Mucosa of descending colon (tissue), 3 donors: ENCODE measurements around the gene FAU. TPM values are rescaled to one million over a fixed set of nuclear protein-coding genes. Genes with fewer than 3 reads are reported as not detected.
A peak's percentile ranks its signal among the peaks of the same experiment; 100 is the strongest.

ENCODE experiments used
- ATAC-seq: fragments of 200-7000 bp; cut with Tn5 transposase; one replicate; pipeline ENCODE4 v1.9.1; 2020; ENCODE audit warnings: mild to moderate bottlenecking, moderate library complexity
- DNase-seq, 3 donors: peaks; one replicate each; pipeline ENCODE4 v3.0.0-alpha.2; 2020
- H3K36me3 ChIP-seq: fragments of 200-600 bp; one replicate; pipeline ENCODE4 v1.8.0; 2021; ENCODE audit warnings: low read depth, mild to moderate bottlenecking
- H3K4me1 ChIP-seq: fragments of 200-600 bp; one replicate; pipeline ENCODE4 v1.8.0; 2021; ENCODE audit warnings: low read depth, mild to moderate bottlenecking
- H3K4me3 ChIP-seq: fragments of 200-600 bp; one replicate; pipeline ENCODE4 v1.8.0; 2021; ENCODE audit warnings: mild to moderate bottlenecking
- H3K9me3 ChIP-seq: fragments of 200-600 bp; one replicate; pipeline ENCODE4 v1.8.0; 2021; ENCODE audit warnings: mild to moderate bottlenecking
- intact Hi-C, 2 donors: fragments of 100-400 bp; cut with DNase I in 1 of 2; cut with micrococcal nuclease in 1 of 2; formaldehyde crosslinking; loops; one replicate each; pipeline versions ENCODE4 v1.11.0 to v1.11.1; 2022; cut with DNase I, micrococcal nuclease
- total RNA-seq, 3 donors: library from RNA; stranded (reverse); fragmentation: NEBNext Ultra II Directional in 2 of 3; extraction: Animal tissue kit (Norgen Biotek cat#: 25700) in 2 of 3; gene quantifications; one replicate each; pipeline versions ENCODE4 v1.2.1 to v1.2.4, GENCODE V29; 2021 to 2023
- TF ChIP-seq, protein P1 (sequence below): fragments of 200-600 bp; IDR thresholded peaks from one replicate; pipeline ENCODE4 v1.8.0; 2022; ENCODE audit warnings: antibody characterized with exemption, mild to moderate bottlenecking
- donor health status: DM: no; HTN: no; CAD: no; lungs with moderate emphysema.
- donor health status: DM: no; HTN: no; CAD: no.
- donor health status: DM: no; HTN: yes; CAD: no.

FAU gene
- total RNA-seq, 3 donors from 2014 or later = 680 to 873 (median 705) TPM

GRCh38 chr11:65103476-65103875 lies 18.5 kb downstream of the FAU start:
- peaks cover 5% of the 10 kb centered on the region for H3K36me3 ChIP-seq
- H3K4me3 ChIP-seq = no peak overlapping the region
- intact Hi-C loops = no loop called here
- TF ChIP-seq, protein P1, sequence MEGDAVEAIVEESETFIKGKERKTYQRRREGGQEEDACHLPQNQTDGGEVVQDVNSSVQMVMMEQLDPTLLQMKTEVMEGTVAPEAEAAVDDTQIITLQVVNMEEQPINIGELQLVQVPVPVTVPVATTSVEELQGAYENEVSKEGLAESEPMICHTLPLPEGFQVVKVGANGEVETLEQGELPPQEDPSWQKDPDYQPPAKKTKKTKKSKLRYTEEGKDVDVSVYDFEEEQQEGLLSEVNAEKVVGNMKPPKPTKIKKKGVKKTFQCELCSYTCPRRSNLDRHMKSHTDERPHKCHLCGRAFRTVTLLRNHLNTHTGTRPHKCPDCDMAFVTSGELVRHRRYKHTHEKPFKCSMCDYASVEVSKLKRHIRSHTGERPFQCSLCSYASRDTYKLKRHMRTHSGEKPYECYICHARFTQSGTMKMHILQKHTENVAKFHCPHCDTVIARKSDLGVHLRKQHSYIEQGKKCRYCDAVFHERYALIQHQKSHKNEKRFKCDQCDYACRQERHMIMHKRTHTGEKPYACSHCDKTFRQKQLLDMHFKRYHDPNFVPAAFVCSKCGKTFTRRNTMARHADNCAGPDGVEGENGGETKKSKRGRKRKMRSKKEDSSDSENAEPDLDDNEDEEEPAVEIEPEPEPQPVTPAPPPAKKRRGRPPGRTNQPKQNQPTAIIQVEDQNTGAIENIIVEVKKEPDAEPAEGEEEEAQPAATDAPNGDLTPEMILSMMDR = no peak
- no peaks in the 10 kb centered on the region for H3K9me3 ChIP-seq
- H3K4me1 ChIP-seq = no peaks in the 10 kb centered on the region
- ATAC-seq (no peak), DNase-seq (no peak)

GRCh38 chr11:65102142-65103095 lies 19.5 kb downstream of the FAU start:
- TF ChIP-seq, protein P1 = no peak
- intact Hi-C loops = no loop called here
- Histone ChIP-seq H3K9me3 (no peaks in the 10 kb centered on the region), H3K36me3 (no peaks in the 10 kb centered on the region), H3K4me1 (peaks cover 4% of the 10 kb centered on the region), H3K4me3 (no peak overlapping the region)
- DNase-seq (no peak), ATAC-seq (no peak)

DNA sequence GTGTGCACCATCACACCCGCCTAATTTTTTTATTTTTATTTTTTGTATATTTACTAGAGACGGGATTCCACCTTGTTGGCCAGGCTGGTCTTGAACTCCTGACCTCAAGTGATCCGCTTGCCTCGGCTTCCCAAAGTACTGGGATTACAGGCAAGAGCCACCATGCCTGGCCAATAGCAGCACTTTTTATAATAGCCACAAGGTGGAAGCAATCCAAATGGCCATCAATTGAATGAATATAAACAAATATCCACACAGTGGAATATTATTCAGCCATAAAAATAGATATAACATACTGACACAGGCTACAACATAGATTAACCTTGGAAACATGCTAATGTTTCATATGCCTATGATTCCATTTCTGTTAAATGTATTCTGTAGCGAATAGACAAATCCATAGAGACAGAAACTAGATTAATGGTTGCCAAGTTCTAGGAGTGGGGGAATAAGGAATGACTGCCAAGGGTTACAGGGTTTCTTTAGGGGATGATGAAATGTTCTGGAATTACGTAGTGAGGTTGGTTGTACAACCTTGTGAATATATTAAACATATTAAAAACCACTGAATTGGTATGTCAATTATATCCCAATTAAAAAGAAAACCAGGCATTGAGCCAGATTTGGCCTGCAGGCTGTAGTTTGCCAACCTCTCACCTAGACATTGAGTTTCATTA lies 21.1 kb downstream of the FAU start:
- Histone ChIP-seq H3K4me3 (no peak overlapping the region), H3K36me3 (no peaks in the 10 kb centered on the region), H3K4me1 (peaks cover 14% of the 10 kb centered on the region), H3K9me3 (no peaks in the 10 kb centered on the region)
- TF ChIP-seq, protein P1 = no peak
- ATAC-seq (no peak), DNase-seq (no peak)
- intact Hi-C loops = no loop called here

GRCh38 chr11:65096926-65097325 lies 25.0 kb downstream of the FAU start:
- H3K4me3 ChIP-seq = peak overlapping the region; percentile 56
- intact Hi-C loops = no loop called here
- ATAC-seq (no peak), DNase-seq (no peak)
- no peaks in the 10 kb centered on the region for H3K9me3 ChIP-seq
- no peaks in the 10 kb centered on the region for H3K36me3 ChIP-seq
- TF ChIP-seq, protein P1 = no peak
- peaks cover 17% of the 10 kb centered on the region for H3K4me1 ChIP-seq

DNA sequence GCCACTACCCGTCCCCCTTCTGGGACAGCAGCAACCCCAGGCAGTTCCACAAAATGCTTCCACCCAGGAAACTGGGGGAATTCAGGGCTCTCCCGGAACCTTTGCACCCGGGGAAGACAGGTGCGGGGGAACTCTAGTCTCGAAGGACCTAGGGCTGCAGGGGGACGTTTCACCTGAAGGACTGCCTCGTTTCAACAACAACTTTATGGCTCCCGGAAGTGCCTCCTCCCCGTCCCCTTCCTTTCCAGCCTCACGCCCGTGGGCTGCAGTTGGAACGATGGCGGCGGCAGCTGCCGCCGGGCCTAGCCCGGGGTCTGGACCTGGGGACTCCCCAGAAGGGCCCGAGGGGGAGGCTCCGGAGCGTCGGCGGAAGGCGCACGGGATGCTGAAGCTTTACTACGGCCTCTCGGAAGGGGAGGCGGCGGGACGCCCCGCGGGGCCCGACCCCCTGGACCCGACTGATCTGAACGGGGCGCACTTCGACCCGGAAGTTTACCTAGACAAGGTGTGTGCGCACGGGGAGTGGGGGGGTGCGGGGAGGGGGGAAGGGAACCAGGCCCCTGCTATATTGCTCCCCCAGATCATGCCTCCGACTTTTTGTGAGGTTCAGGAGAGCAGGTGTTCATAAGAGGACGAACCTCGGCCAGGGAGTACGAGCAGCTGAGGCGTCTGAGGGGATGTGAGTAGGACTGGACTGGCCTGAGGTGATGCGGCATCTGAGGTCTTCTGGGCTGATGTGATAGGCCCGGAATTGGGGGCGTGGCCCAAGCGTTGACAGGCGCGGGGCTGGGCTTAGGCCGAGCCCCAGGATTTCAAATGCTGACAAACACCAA lies 25.7 kb downstream of the FAU start, which contains the start of gene VPS51:
Gene VPS51, plus strand, starts transcription at position 241 of the 833 bp plus-strand sequence. Its CDS starts 37 bp downstream, at position 278.
- Histone ChIP-seq H3K4me3 (peak within 1 kb of the TSS; percentile 56), H3K9me3 (no peaks in the 10 kb centered on the region), H3K4me1 (peaks cover 17% of the 10 kb centered on the region), H3K36me3 (no peaks in the 10 kb centered on the region)
- TF ChIP-seq, protein P1 = no peak
- intact Hi-C loops = no loop called here
- DNase-seq = peak; percentile 90 to 94 (median 94)
- peak; percentile 99 for ATAC-seq
